GM12873 (cell line): ENCODE results near the gene CBX5.

Source experiments
- TF ChIP-seq, protein P1 (sequence below): IDR thresholded peaks from 2 replicates; pipeline ENCODE4 v1.5.1; 2012; ENCODE audit warnings: low read depth, mild to moderate bottlenecking, moderate library complexity, low read length, control low read depth; ENCODE audit not compliant: insufficient read depth; ENCODE audit errors: missing control alignments

CBX5 gene

DNA sequence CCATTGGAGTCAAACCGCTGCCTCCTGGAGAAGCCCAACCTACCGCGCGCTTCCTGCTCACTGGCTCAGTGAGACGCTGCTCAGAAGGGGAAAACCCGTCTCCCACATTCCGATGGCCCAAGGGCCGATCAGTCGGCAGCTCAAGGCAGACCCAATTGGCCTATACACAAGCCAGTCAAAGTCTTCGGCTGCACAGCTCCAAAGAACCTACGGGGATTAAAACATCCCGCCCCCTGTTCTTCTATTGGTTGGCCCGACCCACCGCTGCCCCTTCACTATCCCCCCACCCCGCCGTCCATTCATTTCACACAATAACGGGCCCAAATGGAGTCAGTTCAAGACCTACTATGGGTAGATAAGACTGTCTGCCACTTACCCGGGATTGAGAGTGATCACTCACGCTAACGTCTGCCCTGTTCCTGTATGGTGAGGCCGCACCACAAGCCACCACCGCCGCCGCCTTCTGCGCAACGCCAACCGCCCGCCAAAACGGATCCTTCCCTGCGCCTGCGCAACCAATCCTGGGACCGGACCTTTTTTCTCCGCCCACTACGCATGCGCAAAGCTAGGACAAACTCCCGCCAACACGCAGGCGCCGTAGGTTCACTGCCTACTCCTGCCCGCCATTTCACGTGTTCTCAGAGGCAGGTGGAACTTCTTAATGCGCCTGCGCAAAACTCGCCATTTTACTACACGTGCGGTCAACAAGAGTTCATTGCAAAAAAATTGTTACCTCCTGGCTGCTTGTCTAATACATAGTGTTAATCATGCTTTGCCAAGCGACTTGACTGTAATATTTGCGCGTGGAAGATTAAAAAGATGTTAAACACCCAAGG is at the start of gene CBX5:
Gene CBX5 (minus strand): TSS at position 491 of the 836 bp plus-strand sequence. CDS start 22,472 bp downstream, outside the sequence.
- TF ChIP-seq, protein P1, sequence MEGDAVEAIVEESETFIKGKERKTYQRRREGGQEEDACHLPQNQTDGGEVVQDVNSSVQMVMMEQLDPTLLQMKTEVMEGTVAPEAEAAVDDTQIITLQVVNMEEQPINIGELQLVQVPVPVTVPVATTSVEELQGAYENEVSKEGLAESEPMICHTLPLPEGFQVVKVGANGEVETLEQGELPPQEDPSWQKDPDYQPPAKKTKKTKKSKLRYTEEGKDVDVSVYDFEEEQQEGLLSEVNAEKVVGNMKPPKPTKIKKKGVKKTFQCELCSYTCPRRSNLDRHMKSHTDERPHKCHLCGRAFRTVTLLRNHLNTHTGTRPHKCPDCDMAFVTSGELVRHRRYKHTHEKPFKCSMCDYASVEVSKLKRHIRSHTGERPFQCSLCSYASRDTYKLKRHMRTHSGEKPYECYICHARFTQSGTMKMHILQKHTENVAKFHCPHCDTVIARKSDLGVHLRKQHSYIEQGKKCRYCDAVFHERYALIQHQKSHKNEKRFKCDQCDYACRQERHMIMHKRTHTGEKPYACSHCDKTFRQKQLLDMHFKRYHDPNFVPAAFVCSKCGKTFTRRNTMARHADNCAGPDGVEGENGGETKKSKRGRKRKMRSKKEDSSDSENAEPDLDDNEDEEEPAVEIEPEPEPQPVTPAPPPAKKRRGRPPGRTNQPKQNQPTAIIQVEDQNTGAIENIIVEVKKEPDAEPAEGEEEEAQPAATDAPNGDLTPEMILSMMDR = no peak

DNA sequence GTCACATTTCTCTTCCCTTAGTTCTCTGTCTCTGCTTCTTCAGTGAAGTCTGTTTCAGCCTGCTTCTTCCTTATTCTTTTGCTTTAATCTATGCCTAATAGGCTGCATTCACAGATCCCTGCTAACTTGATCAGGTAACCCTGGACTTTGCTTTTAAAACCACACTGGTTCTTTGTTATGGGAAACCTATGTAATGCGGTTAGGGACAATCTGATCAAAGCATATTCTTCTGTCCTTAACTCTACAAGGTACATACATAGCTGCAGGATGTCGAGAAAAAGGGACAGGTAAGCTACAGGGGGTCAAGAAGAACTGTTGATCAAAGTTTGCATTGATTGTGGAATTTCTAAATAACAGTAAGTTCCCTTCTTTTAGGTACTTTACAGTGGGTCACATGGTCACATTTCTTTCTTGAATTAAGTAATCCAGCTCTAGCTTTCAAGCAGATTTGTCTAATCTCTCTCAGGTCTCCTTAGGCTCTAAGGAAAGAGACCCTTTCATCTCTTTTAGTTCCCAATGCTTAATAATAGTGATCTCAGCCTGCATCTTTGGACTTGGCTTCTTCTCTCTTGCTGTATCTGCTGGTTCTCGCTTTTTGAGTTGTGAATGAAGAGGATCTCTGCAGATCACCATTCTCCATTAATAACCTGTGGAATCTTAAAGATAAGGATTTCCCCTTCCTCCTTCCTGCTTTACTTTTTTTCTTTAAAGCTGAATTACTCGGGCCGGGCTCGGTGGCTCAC is 48.8 kb upstream of the CBX5 start:
- TF ChIP-seq, protein P1 = no peak

DNA sequence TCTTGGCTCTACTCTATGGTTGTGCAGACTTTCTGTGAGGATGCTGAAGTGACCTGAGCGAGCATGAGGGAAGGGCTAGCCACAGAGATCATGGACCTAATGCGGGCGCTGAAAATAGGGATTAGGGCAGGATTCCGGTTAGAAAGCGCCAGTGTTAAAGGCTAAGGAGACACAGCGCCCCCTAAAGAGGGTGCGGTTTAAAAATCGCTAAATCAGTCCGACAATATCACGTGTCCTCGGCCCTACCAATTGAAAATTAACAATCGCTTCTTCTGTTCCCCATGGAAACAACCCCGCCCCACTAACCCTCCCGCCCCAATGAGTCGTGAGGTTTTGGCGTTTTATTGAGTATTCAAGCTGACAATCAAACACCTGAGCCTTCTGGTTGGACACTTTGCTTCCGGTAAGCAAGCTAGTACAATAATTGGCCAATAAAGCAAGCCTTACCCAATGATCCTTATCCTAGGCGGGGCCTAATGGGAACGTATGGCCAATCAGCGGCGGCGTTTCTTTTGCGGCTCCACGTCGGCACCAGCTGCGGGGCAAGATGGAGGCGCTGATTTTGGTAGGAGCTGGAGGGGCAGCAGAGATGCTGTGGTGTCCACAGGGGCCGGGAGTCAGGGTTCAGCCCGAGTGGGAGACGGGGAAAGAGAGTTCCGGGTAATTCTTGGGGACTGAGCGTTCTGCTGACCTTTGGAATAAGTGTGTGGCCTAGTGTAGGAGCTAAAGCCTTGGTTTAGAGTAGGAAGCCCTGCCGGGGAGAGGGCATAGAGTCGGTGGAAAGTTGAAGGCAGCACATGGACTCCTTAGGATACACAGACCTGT is 44.9 kb upstream of the CBX5 start, which contains the start of gene COPZ1:
Gene COPZ1 (plus strand): TSS at position 515 of the 825 bp plus-strand sequence. CDS start 33 bp downstream, at position 548.
- TF ChIP-seq, protein P1 = peak; percentile 81

DNA sequence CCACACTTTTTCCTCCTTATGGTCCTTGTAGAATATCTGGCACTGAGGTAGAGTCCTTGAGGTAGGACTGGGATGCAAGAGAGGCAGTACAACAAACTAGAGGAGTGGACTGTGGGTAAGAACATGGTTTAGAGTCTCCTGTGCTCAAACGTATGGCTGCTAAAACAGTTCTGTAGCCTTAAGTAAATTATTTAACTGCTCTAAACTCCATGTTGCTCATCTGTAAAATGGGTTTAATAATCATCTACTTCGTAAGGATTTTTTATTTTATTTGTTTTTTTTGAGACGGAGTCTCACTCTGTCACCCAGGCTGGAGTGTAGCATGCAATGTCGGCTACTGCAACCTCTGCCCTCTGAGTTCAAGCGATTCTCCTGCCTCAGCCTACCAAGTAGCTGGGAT is 41.4 kb upstream of the CBX5 start:
- TF ChIP-seq, protein P1 = no peak

DNA sequence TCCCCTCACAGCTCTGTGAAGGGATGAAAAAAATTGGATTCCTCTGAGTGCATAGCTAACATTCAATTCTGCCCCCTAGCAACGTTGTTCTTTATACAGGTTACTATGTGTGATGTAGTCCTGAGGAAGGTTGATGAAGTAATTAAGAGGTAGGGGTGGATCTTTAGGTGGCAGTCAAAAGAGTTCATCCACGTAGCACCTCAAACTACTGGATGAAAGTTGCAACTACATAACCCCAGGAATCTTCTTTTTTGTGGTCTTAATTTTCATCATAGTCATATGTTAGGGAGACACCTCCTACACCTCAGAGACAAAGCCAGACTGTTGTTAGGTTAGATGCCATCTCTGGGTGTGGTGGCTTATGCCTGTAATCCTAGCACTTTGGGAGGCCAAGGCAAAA is 31.1 kb upstream of the CBX5 start:
- TF ChIP-seq, protein P1 = no peak

DNA sequence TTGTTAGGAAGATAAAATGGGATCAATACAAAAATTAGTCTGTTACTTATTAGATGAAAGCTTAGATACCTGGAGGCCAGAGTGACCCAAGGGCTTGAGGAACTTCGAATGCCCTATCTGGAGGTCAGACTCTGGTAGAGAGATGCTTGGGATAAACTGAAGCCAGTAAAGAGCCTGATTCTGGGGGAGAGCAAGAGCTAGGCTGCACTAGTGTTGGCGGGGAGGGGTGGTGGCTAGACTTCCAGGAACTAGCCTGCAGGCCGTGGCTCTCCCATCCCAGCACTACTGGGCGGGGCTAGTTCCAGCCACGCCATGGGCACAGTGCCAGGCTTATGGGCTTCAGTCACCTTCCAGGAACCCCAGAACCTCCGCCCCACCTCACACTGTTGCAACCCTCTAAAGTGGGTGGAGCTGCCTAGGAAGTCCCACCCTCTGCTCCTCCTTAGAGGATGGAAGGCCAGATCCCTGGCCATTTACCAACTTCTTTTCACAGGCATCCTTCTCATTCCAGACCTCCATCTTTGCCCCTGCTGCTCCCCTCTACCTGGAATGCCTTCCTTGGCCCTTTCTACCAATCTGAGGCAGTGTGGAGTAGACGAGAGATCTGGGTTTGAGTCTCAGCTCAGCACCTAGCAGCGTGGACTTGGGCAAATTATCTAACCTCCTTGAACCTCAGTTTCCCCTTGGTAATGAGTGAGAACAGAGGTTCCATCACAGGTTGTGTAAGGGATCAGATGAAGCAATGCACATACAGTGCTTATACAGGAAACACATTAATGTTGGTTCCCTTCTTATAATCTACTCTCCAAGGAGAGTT is 27.2 kb upstream of the CBX5 start:
- TF ChIP-seq, protein P1 = no peak
